SKM-1 treated with dmso at 0.1 percent for 144 hours (cell line): Measurements from ENCODE around the gene OTUD3.
A peak's percentile ranks its signal among the peaks of the same experiment; 100 is the strongest.
"Not testable (repeated sequence)": the region's sequence is repeated elsewhere in the genome, so short reads cannot be mapped to it uniquely, and the experiment has no call there.

Experiments used
- DNase-seq: peaks from one replicate; lab custom pipeline; 2025; ENCODE audit not compliant: unreplicated experiment; lab: John Stamatoyannopoulos, UW

The OTUD3 gene

GRCh38 chr1:19910650-19911049, 28.5 kb downstream of the OTUD3 start:
- DNase-seq, result no peak

GRCh38 chr1:19918057-19918456, 35.9 kb downstream of the OTUD3 start:
- DNase-seq, result peak; percentile 54

GRCh38 chr1:19920132-19920710, 38.0 kb downstream of the OTUD3 start:
- no peak for DNase-seq

GRCh38 chr1:19921310-19921709, 39.1 kb downstream of the OTUD3 start:
- no peak for DNase-seq

- DNase-seq, result no peak
Observed at GRCh38 chr1:19922015-19922688, 40.0 kb downstream of the OTUD3 start.

- no peak for DNase-seq
Observed at GRCh38 chr1:19923137-19923952, 41.1 kb downstream of the OTUD3 start, which contains the start of gene PLA2G2E. TSS of gene PLA2G2E (minus strand) at chr1:19923617. CDS start at chr1:19923559, 58 bp downstream.

GRCh38 chr1:19923953-19924346, 41.8 kb downstream of the OTUD3 start:
- DNase-seq, result no peak

- DNase-seq, result no peak
Observed at GRCh38 chr1:19925342-19926070, 43.3 kb downstream of the OTUD3 start.

GRCh38 chr1:19926296-19927129, 44.3 kb downstream of the OTUD3 start:
- no peak for DNase-seq

- DNase-seq, result not testable (repeated sequence)
Observed at GRCh38 chr1:19927130-19927421, 44.9 kb downstream of the OTUD3 start.

GRCh38 chr1:19932866-19933265, 50.7 kb downstream of the OTUD3 start:
- DNase-seq, result no peak

GRCh38 chr1:19934336-19934735, 52.1 kb downstream of the OTUD3 start:
- no peak for DNase-seq

- no peak for DNase-seq
Observed at GRCh38 chr1:19936061-19936750, 54.0 kb downstream of the OTUD3 start.

GRCh38 chr1:19938472-19938871, 56.3 kb downstream of the OTUD3 start:
- no peak for DNase-seq

GRCh38 chr1:19940486-19941205, 58.5 kb downstream of the OTUD3 start:
- no peak for DNase-seq

- no peak for DNase-seq
Observed at GRCh38 chr1:19941206-19941568, 59.0 kb downstream of the OTUD3 start.

- no peak for DNase-seq
Observed at GRCh38 chr1:19942088-19942487, 59.9 kb downstream of the OTUD3 start.

GRCh38 chr1:19942657-19943056, 60.5 kb downstream of the OTUD3 start:
- no peak for DNase-seq

- DNase-seq, result no peak
Observed at GRCh38 chr1:19945914-19946313, 63.7 kb downstream of the OTUD3 start.
